T-helper 1 cell treated with Interleukin-12 subunit alpha and Interleukin-12 subunit beta and Interleukin-4 antibody, amounts not matched to agents 30 μg/mL and 1 μg/mL, for 36 hours (primary cell): ENCODE data around the gene PI16.

Source experiments
- H3K27ac Mint-ChIP-seq: one replicate; pipeline ENCODE4 v1.8.0; 2021; ENCODE audit warnings: mild to moderate bottlenecking, mixed read lengths
- H3K27me3 Mint-ChIP-seq: one replicate; pipeline ENCODE4 v1.8.0; 2021; ENCODE audit warnings: low read depth, mixed read lengths
- H3K36me3 Mint-ChIP-seq: one replicate; pipeline ENCODE4 v1.8.0; 2021; ENCODE audit warnings: low read depth, mixed read lengths
- H3K4me1 Mint-ChIP-seq: one replicate; pipeline ENCODE4 v1.8.0; 2021; ENCODE audit warnings: low read depth, mixed read lengths
- H3K4me3 Mint-ChIP-seq: one replicate; pipeline ENCODE4 v1.8.0; 2021; ENCODE audit warnings: mild to moderate bottlenecking, moderate library complexity, mixed read lengths
- H3K9me3 Mint-ChIP-seq: one replicate; pipeline ENCODE4 v1.8.0; 2021; ENCODE audit warnings: mixed read lengths

PI16 gene

GRCh38 chr6:36920546-36920945, 34.0 kb upstream of the PI16 start:
- Mint-ChIP-seq H3K27ac (no peak overlapping the region), H3K36me3 (peaks cover 44% of the 10 kb centered on the region)

DNA sequence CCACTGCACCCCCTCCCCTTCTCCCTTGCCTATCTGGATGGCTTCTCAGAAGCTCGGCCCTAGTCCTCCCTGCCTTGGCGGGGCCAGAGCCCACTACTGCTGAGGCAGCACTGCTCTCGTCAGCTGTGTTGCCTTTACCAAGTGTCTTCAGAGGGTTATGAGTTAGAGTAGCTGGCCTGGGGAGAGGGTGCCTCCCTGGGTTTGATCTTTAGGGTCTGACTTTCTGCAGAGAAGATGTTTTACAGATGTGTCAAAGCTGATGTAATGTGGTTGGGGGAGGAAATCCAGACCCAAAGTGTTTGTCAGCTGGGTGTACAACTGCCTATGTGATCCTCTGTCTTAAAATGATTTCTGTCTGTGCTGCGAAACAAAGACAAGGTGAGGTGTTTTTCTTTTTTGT, 30.4 kb upstream of the PI16 start:
- Mint-ChIP-seq H3K27me3 (no peaks in the 10 kb centered on the region), H3K9me3 (no peaks in the 10 kb centered on the region), H3K27ac (peak overlapping the region; percentile 83), H3K4me3 (peak overlapping the region; percentile 7), H3K4me1 (peaks cover 22% of the 10 kb centered on the region), H3K36me3 (peaks cover 39% of the 10 kb centered on the region)

More at GRCh38 chr6:36920546-36920945, 34.0 kb upstream of the PI16 start:
- H3K4me3 Mint-ChIP-seq: no peak overlapping the region
- H3K27me3 Mint-ChIP-seq: no peaks in the 10 kb centered on the region
- H3K4me1 Mint-ChIP-seq: peaks cover 21% of the 10 kb centered on the region
- no peaks in the 10 kb centered on the region for H3K9me3 Mint-ChIP-seq

DNA sequence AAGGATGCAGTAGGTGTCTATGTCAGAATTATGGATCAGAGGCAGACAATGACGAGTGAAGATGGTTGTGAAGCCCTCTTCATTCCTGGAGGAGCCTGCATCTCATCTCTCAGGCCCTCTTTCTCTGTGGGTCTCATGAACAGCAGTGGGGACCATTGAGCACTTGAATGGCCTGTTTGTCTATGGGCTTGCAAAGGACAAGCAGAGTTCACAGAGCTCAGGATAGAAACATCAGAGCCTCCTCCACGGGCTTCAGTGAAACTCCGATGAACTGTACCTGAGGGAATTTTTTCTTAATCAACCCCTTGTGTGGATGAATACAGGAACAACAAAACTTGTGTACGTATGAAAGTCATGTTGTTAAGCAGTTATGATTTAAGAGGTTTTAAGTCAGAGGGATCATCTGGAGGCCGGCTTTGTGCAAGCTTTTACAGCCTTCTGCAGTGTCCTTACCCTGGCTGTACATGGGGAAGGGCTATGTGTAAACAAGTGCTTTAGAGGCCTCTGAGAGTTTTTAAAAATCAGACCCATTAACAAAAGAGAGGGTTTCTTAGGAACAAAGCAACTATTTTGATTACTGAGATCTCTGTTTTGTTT, 29.7 kb upstream of the PI16 start:
- H3K27ac Mint-ChIP-seq: peak overlapping the region; percentile 70
- no peak overlapping the region for H3K4me3 Mint-ChIP-seq
- peaks cover 22% of the 10 kb centered on the region for H3K4me1 Mint-ChIP-seq
- no peaks in the 10 kb centered on the region for H3K27me3 Mint-ChIP-seq
- H3K36me3 Mint-ChIP-seq: peaks cover 34% of the 10 kb centered on the region
- no peaks in the 10 kb centered on the region for H3K9me3 Mint-ChIP-seq

DNA sequence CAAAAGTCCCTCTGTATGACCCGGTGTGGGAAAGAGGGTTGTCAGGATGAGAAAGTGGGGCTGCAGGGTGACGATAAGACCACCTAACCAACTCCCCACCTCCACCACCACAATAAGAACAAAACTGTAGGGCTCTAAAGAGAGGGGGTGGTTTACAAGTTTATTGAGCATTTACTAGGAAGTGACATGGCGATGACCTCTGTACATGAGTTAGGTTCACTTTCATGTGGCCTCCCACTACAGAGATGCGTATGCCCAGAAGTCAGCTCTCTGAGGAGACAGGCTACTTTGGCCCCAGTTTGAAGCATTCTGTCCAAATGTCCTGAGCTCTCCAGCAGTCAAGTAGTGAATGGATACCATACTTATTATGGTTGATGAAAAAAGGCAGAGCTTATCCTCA, 28.7 kb upstream of the PI16 start:
- no peaks in the 10 kb centered on the region for H3K27me3 Mint-ChIP-seq
- no peaks in the 10 kb centered on the region for H3K9me3 Mint-ChIP-seq
- H3K27ac Mint-ChIP-seq: peak overlapping the region; percentile 28
- H3K36me3 Mint-ChIP-seq: peaks cover 34% of the 10 kb centered on the region
- H3K4me3 Mint-ChIP-seq: no peak overlapping the region
- peaks cover 22% of the 10 kb centered on the region for H3K4me1 Mint-ChIP-seq

DNA sequence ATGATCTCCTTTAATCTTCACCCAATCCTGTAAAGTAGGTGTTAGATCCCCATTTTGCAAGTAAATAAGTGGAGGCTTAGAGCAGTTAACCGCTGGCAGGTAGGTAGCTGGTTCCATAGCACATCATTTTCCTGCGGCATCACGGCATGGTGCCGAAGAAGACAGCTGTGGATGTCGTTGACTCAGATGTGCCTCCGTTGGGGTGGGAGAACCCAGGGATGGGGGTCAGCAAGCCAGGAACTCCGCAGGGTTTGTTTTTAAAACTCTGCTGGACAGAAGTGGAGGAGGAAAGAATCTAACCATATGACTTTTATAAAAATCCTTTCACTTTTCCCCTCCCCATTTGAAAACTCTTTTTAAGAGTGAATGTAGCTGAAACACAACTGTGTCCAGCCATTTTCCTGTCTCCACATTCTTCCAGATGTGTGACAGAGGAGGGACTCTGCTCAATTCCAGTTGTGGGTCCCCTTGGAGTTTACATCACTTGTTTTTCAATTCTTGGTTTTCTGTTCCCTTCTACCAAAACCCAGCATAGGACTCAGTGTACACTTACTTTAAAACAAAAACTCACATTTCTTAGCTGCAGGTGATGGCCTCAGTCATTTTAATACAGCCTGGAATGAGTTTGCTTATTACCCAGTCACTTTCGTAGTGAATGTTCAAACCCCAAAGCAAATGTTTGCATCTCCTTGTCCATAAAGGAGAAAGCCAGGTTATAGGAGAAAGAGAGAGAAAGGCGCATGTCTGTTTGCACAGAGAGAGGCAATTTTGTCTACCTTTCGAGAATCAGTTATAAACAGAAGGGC, 27.6 kb upstream of the PI16 start:
- Mint-ChIP-seq H3K9me3 (no peaks in the 10 kb centered on the region), H3K36me3 (peaks cover 29% of the 10 kb centered on the region), H3K4me3 (no peak overlapping the region), H3K27ac (no peak overlapping the region), H3K4me1 (peaks cover 22% of the 10 kb centered on the region), H3K27me3 (no peaks in the 10 kb centered on the region)

- H3K4me3 Mint-ChIP-seq: no peak overlapping the region
- peaks cover 2% of the 10 kb centered on the region for H3K27me3 Mint-ChIP-seq
- peaks cover 22% of the 10 kb centered on the region for H3K4me1 Mint-ChIP-seq
- H3K36me3 Mint-ChIP-seq: peaks cover 25% of the 10 kb centered on the region
- H3K27ac Mint-ChIP-seq: no peak overlapping the region
- H3K9me3 Mint-ChIP-seq: no peaks in the 10 kb centered on the region
These were observed 26.6 kb upstream of the PI16 start for GRCh38 chr6:36927691-36928546.

- Mint-ChIP-seq H3K27ac (no peak overlapping the region), H3K36me3 (peaks cover 25% of the 10 kb centered on the region), H3K4me3 (no peak overlapping the region), H3K9me3 (no peaks in the 10 kb centered on the region), H3K27me3 (peaks cover 3% of the 10 kb centered on the region), H3K4me1 (peaks cover 22% of the 10 kb centered on the region)
These were observed 26.0 kb upstream of the PI16 start for GRCh38 chr6:36928547-36928918.

- H3K27me3 Mint-ChIP-seq: peaks cover 5% of the 10 kb centered on the region
- peaks cover 22% of the 10 kb centered on the region for H3K4me1 Mint-ChIP-seq
- peaks cover 23% of the 10 kb centered on the region for H3K36me3 Mint-ChIP-seq
- no peak overlapping the region for H3K27ac Mint-ChIP-seq
- H3K4me3 Mint-ChIP-seq: no peak overlapping the region
- no peaks in the 10 kb centered on the region for H3K9me3 Mint-ChIP-seq
These were observed 25.4 kb upstream of the PI16 start for GRCh38 chr6:36929152-36929551.

DNA sequence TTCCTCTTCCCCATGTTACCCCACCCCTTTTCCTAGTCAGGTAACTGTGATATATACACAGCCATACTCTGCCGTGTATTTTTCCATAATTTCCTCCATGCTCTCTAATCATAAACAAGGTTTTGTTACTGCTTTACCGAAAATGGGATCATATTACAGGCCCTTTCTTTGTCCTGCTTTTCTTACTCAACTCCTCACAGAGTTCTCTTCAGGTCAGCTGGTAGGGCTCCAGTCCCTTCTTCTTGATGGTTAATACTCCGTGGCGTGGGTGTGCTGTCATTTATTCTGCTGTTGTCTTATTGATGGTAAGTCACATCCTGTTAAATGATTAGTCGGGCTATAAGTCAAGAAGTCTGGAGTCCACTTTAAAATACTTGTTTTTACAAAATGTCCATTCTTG, 24.9 kb upstream of the PI16 start:
- Mint-ChIP-seq H3K4me1 (peaks cover 18% of the 10 kb centered on the region), H3K36me3 (peaks cover 18% of the 10 kb centered on the region), H3K27me3 (peaks cover 5% of the 10 kb centered on the region), H3K27ac (no peak overlapping the region), H3K4me3 (no peak overlapping the region), H3K9me3 (no peaks in the 10 kb centered on the region)

- Mint-ChIP-seq H3K27ac (no peak overlapping the region), H3K36me3 (peaks cover 11% of the 10 kb centered on the region), H3K4me1 (peaks cover 13% of the 10 kb centered on the region), H3K27me3 (peaks cover 10% of the 10 kb centered on the region), H3K4me3 (no peak overlapping the region), H3K9me3 (no peaks in the 10 kb centered on the region)
These were observed 24.1 kb upstream of the PI16 start for GRCh38 chr6:36930483-36930882.

DNA sequence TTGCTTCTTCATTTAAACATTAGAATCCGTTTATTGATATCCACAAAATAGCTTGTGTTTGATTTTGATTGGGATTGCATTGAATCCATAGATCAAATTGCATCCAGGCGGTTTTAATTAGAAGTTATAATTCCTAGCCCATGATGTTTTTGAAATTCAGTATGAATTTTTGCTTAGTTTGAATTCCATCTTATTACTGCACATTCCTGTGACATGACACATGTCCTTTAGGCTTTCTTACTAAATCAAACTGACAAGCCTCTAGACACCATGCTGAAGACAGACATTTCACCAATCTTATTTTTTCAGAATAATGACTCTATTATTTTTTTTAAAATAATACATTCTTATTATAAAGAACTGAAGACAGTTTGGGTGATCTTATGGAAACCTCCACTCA, 21.4 kb upstream of the PI16 start:
- no peak overlapping the region for H3K4me3 Mint-ChIP-seq
- no peaks in the 10 kb centered on the region for H3K9me3 Mint-ChIP-seq
- peaks cover 12% of the 10 kb centered on the region for H3K4me1 Mint-ChIP-seq
- H3K27ac Mint-ChIP-seq: no peak overlapping the region
- peaks cover 4% of the 10 kb centered on the region for H3K36me3 Mint-ChIP-seq
- peaks cover 24% of the 10 kb centered on the region for H3K27me3 Mint-ChIP-seq

DNA sequence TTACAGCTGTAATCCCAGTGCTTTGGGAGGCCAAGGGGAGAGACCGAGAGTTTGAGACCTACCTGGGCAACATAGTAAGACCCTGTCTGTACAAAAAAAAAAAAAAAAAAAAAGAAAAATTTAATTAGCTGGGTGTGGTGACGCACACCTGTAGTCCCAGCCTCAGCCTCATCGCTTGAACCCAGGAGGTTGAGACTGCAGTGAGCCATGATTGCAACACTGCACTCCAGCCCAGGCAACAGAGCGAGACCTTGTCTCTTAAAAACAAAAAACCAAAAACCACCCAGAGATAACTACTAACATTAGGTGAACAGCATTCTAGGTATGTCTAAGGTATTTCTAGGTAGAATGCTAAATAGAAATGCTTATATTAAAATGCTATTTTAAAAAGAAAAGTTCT, 21.0 kb upstream of the PI16 start:
- H3K27me3 Mint-ChIP-seq: peaks cover 24% of the 10 kb centered on the region
- no peak overlapping the region for H3K27ac Mint-ChIP-seq
- H3K4me1 Mint-ChIP-seq: peaks cover 12% of the 10 kb centered on the region
- H3K36me3 Mint-ChIP-seq: peaks cover 4% of the 10 kb centered on the region
- H3K9me3 Mint-ChIP-seq: no peaks in the 10 kb centered on the region
- H3K4me3 Mint-ChIP-seq: no peak overlapping the region

DNA sequence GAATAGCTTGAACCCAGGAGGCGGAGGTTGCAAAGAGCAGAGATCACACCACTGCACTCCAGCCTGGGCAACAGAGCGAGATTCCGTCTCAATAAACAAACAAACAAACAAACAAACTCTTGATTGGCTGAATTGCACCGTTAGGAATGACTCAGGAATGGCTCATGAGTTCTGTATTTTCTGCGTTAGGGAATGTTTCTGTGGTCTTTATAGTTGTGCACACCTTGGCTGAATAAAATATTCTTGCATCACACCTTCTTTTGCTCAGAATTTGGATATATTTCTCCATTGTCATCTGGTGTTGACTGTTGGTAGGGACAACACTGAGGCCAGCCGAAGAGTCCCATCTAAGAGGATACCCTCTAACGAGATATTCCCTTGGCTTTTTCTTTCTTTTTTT, 19.6 kb upstream of the PI16 start:
- Mint-ChIP-seq H3K27ac (no peak overlapping the region), H3K27me3 (peaks cover 31% of the 10 kb centered on the region), H3K36me3 (peaks cover 4% of the 10 kb centered on the region), H3K9me3 (no peaks in the 10 kb centered on the region), H3K4me3 (no peak overlapping the region), H3K4me1 (peaks cover 14% of the 10 kb centered on the region)

DNA sequence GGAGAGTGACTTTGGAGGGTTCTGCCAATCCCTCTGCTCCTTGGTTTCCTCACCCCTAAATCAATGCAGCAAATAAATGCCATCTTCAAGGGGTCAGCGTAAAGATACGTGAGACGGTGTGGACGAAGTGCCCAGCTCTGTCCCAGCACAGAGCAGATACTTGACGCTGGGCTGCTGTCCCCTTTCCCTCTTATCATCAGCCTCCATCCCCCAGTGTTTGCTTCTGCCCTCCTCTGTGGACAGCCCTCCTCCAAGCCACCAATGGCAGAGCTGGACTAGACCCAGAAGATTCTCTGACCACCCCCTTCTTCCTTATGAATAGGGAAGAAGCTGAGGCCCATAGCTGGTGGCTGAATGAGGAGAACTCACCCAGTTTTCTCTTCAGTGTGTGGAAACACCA, 17.7 kb upstream of the PI16 start:
- Mint-ChIP-seq H3K4me3 (no peak overlapping the region), H3K4me1 (peaks cover 17% of the 10 kb centered on the region), H3K27ac (no peak overlapping the region), H3K36me3 (peaks cover 4% of the 10 kb centered on the region), H3K27me3 (peaks cover 38% of the 10 kb centered on the region), H3K9me3 (no peaks in the 10 kb centered on the region)

DNA sequence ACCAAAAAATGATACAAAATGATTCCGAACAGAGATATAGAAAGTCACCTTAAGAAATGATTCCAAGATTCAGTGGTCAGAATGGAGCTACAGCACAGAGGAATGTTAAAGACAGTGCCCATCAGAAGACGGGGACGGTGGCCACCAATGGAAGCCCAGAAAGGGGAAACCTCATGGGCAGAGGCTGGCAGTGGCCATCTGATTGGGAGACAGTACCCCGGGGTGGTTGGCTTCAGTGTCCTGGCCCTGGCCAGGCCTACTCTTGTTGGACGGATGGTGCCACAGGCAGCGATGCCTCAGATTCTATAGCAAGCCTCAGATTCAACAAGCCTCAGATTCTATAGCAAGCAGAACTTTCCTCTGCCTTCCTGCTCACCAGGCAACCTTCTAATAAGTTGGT, 16.6 kb upstream of the PI16 start:
- peaks cover 39% of the 10 kb centered on the region for H3K27me3 Mint-ChIP-seq
- peaks cover 2% of the 10 kb centered on the region for H3K36me3 Mint-ChIP-seq
- H3K9me3 Mint-ChIP-seq: no peaks in the 10 kb centered on the region
- H3K4me3 Mint-ChIP-seq: no peak overlapping the region
- H3K4me1 Mint-ChIP-seq: peaks cover 17% of the 10 kb centered on the region
- no peak overlapping the region for H3K27ac Mint-ChIP-seq
